ENCODE data around the gene RASA3.
A peak's percentile ranks its signal among the peaks of the same experiment; 100 is the strongest.

The RASA3 gene

DNA sequence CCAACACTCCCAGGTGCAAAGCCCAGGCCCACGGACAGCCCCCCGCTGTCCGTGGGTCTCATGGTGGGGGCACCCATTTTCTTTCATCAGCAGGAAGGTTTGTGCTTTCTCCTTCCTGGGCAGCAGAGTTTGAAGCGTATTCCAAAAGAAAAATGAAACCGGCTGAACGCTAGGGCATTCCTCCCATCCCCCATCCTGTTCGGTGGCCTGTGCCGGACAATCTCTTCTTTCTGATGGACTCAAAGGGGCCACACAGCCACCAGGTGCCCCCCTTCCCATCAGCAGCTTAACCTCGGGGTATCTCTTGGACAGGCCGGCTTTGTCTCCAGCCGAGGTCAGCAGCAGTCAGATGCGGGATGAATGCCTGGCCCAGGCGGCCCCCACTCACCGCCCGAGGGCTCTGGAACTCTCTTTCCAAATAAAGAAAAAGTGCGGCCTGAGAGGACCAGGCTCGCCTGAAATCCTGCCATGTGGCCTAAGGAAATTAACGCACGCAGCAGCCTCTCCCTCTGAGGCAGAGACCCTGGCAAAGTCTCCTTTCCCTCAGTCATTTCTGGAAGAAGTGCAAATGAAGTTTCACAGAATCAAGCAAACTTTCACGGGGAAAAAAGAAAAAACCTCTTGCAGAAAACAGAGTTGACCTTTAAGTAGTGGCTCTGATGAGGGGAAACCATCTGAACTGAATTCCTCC is 67.8 kb downstream of the RASA3 start:
- DNase-seq = no peak

DNA sequence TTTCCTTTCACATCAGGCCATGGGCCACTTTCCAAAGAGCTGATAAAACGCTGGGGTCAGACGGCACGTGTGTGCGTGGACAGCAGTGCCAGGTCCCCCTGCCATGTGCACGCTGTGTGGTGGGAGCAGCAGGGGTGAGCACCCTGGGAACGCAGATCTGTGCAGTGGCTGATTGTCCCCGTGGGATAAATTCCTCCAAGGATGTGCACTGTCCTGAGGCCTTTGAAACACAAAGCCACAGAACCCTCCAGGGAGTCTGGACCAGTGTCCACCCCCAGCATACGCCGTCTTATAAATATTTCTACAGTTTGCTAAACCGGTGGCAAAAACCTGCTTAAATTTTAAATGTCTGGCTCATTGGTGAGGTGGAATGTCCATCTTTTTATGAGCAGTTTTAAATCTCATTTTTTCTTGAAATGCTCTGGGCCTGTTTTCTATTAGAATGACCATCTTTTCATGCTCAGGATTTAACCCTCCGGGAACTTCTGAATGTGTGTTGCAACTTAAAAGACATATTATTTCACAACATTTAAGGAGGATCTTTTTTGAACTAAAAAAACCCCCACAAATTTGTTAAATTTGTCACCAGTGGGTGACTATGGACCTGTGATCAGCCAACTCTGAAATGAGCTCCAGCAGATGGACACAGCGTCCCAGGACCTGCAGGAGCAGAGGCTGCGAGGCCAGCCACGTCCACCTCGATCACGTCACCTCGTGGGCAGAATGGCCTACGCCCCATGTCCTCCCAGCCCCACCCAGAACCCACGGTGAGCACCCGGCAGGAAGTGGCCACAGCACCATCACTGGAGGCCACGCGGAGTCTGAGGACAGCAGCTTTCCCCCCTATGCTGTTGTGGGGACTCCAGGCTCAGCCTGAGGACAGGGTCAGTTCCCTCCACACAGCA is 68.6 kb downstream of the RASA3 start:
- no peak for DNase-seq

DNA sequence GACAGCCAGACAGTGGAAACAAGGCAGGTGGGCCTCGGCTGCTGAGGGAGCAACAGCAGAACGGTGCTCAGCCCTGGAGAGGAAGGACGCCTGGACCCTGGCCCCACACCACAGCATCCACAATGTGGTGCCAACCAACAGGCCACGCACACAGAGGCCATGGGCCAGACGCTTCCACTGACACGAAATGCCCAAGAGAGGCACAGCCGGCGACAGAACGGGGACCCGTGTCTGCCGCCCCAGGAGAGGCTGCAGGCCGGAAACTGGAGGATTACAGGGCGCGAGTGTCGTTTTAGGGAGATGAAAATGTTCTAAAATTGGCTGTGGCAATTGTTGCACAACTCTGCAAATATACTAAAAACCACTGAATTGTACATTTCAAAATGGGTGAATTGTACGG is 69.7 kb downstream of the RASA3 start:
- DNase-seq = no peak

DNA sequence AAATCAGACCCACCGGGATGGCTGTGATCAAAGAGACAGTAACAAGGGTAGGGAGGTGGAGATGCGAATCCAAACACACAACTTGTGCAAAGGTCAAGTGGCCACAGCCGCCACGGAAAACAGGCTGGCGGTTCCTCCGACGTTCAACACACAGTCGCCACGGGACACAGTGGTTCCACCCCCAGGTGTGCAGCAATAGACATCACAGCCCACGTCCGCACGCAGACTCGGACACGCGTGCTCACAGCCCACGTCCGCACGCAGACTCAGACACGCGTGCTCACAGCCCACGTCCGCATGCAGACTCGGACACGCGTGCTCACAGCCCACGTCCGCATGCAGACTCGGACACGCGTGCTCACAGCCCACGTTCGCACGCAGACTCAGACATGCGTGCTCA is 70.1 kb downstream of the RASA3 start:
- no peak for DNase-seq

DNA sequence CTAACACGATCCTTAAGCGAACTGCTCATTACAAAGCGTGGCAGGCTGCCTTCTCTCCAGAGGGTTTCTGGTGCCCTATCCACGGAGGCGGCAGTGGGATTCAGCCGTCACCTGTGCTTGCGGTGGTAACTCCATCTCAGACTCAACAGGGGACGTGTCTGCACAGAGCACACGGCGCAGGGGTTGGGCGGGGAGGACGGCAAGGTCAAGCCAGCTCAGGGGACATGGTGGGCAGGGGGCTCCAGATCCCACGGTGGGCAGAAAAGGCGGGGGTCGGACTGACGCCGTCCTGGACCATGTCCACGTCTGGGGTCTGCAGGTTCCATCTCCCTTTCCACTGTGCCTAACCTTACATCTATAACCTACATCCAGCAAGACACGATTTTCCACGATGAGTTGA is 70.7 kb downstream of the RASA3 start:
- DNase-seq = no peak

DNA sequence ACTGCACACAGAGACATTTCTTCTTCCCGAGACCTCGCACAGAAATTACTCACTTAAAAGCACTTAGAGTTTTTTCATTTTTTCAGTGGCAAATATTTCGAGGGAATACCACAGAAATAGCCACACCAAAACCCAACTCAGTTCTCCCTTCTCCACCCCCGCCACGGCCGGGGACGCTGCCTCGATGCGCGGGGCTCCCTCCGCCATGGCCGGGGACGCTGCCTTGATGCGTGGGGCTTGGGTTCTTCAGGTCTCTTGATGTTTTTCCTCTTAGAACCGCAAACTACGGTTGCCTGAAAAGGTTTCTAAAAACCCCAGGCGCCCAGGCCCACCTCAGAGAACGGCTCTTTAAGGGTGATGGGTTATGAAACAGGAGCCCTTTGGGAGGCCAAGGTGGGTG is 71.4 kb downstream of the RASA3 start:
- DNase-seq = no peak

DNA sequence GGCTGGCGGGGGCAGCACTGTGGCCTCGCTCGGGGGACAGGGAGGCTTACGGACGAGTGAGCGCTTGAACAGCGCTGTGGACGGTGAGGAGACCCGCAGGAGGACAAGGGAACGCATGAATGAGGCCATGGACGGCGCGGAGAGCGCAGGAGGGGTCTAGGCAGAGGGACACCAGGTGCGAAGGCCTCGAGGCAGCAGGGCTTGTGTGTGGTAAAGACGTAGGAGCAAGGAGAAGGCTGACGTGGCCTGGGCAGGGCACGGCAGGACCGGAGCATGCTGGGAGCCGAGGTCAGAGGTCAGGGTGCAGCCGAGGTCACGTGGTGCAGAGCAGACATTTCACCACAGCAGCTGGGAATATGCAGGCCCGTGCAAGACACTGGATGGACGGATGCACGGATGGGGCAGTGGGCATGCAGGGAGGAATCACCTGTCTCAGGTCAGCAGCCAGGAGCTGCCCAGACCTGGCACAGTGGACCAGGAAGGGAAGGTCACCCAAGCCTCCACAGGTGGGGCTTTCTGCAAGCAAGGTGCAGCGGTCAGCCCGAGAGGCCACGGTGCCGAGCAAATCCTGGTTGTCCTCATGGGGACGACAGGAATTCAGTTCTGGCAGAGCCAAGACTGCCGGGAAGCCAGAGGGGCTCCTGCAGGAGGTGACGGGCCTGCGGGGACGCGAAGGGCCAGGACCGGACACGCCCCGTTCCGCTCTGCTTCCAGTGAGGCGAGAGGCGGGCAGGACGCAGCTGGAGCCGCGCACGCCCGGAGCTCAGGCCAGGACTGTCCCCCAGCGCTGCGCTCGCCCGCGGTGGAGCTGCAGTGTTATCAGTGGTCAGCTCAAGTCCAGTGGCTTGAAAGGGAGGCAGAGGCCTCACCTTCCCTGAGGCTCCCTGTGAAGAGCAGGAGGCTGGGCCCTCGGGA is 72.2 kb downstream of the RASA3 start:
- no peak for DNase-seq

DNA sequence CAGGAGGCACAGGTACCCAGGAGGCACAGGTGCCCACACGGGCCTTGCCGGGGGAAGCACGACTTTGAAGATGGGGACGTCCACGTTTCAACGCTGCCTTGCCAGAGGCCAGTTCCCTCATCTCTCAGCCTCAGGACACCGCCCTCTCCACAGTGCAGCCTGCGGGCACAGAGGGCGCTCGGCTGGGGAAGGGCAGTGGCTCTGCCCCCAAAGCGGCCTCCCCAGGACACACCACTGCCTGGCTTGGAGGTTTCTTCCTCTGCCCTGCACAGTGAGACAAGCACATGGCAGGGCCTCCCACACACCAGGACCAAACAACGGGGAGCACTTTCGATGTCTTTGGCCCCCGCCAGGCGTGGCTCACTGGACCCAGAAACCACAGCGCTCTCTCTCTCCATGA is 73.0 kb downstream of the RASA3 start:
- DNase-seq = no peak

DNA sequence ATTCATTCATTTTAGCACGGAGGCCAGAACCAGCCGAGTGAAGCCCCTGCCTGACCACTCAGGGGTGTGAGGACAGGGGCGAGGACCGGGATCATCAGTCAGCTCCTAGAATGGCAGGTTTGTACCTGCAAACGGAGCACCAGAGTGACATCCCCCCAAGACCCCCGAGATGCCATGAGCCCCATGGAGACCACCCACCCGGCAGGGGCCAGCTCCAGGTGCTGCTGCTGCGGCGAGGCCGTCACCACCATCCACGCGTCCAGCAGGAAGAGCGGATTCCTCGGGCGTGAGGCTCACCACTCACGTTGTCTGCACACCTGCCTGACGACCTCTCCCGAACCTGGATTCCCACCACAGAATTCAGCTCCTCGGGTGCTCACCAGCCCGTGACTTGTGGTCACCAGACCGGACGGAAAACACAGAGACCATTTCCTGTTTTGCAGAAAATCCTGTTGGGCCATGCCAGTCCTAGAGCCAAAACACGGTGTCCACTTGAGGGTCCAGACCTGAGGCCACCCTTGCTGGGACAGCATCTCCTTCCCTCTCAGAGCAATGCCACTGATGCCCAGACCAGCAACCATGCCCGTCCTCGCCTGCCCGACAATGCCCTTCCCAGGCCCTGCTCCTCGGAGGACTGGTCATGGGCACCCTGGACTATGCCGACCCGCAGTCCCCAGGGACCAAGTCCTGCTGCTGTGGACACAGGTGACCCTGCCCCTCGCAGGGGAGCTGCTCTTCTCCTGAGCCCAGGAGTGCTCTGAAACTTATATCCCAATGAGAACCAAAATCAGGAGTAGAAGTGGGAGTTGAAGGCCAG is 74.2 kb downstream of the RASA3 start:
- DNase-seq = no peak

DNA sequence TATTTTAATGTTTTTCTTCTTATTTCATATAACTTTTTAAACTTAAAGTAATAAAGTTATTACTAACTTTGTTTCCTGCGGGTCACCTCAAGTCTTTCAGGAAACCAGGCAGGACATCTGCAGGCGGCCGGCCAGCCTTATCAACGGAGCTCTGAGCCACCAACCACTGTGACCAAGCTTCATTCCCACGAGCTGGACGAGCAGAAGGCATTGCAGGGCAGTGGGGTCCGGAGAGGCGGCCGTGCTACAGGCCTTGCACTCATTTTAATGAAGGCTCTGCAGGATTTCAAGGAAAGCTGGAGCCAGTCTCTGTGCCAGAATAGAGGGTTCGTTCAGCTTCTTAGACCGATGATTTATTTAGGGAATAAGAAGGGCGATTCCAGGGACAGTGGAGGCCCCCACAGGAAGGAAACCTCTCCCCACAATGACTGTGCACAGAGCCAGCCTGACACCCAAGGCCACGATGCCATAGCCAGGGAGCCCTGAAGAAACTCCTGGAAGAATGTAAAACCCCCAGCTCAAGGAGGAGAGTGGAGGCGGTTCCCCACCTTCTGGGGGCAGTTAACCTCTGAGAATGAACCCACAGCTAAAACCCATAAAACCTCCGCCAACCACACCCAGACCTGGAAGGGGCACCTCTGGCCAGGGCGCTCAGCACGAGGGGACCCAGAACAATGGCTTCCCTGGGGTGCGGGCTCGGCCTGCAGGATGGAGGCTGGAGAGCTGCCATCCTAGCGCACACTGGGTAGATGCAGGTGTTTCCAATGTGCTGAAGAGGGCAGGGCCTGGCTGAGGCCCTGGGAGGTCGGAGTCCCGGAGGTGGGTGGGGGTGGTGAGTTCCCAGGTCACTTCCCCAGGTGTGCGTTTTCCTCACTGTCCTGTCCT is 75.0 kb downstream of the RASA3 start:
- DNase-seq = no peak

DNA sequence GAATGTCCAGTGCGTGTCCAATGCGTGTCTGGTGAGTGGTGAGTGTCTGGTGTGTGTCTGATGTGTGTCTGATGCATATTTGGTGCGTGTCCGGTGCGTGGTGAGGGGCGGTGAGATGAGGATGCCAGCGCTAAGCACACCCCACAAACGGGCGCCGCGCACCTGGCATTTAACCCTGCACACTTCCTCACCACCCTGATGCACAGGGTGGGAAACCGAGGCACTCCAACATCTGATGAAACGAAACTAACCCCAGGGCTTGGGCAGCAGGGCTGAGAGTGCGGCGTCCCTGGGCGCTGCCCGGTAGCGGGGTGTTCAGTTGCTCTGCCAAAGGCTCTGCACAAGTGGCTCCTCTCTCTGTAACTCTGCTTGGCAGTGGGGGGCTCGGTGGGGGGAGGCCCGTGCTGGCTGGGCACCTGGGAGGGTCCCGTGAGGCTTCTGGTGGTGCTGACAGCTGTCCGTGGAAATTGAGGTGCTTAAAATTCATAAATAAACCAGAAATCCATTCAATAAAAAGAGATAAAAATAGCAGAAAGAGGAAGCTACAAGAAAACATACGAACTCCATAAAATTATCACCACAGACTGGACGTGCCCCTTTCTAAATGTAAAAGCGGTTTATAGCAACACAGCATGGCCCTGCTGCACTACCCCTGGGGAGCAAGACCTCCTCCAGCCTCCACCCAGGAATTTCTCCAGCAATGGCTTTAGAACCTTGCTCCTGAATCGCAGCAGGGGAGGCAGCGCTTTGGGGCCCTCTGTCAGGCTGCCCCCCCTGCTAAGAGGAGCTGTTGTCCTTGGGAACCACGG is 76.0 kb downstream of the RASA3 start:
- no peak for DNase-seq

DNA sequence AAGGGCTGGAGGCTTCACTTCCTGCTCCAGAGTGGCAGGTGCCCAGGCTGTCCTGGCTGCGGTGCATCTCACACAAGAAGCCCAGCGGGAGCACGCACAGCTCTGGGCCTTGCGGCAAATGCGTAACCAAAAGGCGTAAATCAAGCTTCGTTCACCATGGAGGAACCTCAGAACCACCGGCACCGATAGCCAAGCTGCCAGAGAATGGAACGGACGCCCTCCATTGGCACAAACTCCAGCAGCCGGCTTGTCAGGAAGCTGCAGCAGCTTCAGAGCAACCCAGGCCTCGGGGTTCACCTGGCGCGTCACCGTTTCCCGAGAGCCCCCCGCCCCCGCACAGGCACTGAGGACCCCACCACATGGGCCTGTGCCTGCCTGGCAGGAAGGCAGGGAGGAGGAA is 76.7 kb downstream of the RASA3 start:
- no peak for DNase-seq

DNA sequence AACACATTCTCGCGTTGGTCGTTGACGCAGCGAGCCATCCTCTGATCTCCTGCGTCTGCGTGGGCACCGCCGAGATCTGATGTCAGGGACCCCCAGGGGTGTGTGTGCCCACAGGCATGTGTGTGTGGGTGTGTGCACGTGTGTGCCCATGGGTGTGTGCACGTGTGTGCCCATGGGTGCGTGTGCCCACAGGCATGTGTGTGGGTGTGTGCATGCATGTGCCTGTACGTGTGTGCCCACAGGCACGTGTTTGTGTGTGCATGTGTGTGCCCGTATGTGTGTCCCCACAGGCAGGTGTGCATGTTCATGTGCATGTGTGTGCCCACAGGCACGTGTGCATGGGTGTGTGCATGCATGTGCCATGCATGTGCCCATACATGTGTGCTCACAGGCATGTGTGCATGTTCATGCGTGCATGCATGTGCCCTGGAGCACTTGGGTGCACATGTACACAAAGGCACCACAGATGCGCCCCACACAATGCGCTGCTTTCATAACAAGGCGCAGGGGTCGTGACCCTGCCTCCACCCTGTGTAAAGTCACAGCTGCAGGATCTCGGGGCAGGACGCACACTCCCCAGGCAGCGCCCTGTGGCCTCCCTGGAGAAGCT is 77.5 kb downstream of the RASA3 start:
- no peak for DNase-seq

DNA sequence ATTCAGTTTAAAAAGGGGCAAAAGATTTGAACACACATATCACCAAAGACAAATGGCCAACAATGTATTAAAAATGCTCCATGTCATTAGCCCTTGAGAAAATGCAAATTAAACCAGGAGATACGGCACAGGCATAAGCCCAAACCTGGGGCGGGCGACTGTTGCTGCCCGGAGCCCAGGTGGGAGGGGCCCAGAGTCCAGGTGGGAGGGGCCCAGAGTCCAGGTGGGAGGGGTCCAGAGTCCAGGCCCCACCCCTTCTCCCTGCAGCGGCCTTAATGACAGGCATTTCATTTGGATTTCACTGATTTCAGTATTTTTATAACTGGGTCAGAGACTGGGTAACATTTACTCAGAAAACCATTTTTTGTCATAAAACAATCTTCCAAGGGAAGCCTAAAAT is 78.2 kb downstream of the RASA3 start:
- no peak for DNase-seq

DNA sequence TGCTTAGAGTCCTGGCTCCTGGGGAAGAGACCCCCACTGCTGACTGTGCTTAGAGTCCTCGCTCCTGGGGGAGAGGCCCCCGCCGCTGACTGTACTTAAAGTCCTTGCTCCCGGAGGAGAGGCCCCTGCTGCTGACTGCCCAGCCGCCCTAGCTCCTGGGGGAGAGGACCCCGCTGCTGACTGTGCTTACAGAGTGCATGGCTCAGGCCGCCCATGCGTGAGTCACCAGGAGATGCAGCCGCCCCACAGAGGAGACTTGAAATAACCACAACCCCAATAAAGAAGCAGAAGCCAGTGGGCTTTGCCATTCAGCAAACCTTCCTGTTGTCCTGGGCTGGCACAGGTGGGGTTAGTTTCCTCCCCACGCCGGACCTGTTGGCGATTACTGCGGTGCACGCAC is 79.4 kb downstream of the RASA3 start:
- no peak for DNase-seq

DNA sequence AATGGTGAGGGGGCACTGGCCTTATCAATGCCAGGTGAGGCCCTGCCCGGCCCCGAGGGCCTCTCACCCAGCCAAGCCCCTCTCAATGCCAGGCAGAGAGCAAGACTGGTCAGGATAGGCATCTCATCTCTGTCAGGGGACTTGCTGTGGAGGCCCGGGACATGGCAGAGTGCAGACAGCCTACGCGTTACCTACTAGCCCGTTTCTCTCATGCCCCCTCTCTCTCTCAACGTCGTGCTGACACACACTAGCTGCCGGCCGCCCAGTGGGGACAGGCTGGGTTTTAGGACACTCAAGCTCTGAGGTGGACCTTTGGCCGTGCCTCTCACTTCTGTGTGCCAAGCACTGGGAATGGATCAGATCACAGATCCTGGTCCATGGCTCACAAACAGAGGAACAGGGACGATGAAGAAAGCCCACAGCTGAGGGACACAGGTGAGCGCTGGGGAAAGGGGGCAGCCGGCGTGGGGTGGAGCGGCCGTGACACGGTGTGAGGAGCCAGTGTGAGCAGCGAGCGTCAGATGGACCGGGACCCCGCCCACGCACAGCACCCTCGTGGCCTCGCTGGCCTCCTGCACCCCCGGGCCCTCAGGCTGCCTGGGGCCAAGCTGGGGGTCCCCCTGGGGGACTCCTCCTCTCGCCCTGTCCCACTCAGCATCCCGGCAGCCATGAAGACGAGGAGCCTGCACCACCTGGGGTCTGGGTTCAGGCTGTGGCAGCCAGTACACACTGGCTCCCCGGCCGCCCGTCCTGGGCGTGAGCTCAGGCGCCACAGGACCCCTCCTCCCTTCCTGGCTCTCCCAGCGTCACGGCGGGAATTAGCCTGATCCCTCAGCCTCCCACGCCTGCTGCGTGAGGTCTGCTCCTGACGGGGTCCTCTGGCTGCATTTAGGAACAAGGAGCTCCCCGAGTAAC is 81.6 kb downstream of the RASA3 start:
- DNase-seq = no peak

DNA sequence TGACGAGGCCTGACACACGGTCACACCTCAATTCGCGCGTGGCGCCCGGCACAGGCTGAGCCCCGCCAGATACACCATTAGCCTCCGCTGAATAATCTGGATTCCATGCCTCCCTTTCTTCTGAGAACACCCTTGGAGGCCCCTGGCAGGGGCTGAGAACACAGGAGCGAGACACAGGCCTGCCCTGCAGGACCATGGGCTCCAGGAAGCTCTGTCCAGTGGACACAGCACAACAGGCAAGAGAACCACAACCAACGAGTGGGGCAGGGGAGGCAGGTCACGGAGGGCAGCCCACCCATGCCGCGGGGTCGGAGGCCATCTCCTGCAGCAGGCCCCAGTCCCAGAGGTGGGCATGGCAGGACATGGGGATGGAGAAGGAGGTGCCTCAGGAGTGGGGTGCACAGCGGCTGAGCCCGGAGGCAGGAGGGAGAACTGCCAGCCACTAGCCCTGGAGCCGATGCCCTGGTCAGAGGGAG is 82.8 kb downstream of the RASA3 start:
- DNase-seq = no peak

DNA sequence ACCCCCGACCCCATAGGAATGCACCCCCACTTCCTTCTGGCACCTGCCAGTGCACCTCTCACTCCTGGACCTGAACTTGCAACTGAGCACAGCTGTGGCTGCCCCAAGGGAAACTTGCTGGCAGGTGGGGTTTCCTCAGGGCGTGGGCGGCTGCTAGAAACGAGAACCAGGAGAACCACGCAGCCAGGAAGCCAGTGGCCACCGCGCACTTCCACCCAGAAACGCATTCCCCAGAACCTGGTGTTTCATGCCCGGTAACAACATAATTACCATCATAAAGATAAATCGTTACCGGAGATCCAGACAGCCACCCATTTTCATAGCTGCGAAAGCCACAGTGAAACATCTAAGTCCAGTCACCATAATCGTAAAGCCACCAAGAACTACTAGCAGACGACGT is 83.4 kb downstream of the RASA3 start:
- DNase-seq = peak in 3 of 5 experiments; percentile 29 to 50 (median 35)

DNA sequence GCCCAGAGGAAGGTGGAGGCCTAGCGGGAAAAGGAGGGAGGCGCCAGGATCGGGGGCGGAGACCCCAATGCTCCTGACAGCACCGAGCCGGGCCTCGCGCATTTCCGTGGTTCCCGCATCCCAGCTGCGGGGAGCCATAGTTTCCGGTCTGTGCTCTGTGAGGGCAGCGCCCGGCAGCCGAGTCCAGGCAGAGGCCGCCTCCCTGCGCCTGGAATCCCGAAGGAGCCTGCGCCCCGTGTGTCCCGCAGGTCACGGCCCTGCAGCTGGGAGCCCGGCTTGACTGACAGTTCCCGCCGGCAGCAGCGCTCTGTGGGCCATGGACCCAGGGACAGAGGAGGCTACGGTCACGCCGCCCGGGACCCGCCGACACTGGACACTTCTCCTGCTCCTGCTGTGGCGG is 84.0 kb downstream of the RASA3 start:
- no peak for DNase-seq
